Hepatocyte (in vitro differentiated cells): ENCODE measurements around the gene ADAMTS15.

Experiments used
- CTCF ChIP-seq: fragments of 200-600 bp; sonication (generic); IDR thresholded peaks from 2 replicates; pipeline ENCODE4 v1.5.1; 2016; ENCODE audit warnings: antibody characterized with exemption, mild to moderate bottlenecking; ENCODE audit not compliant: poor library complexity
- EZH2 ChIP-seq: fragments of 200-600 bp; sonication (generic); IDR thresholded peaks from 2 replicates; pipeline ENCODE4 v1.6.1; 2016; ENCODE audit warnings: antibody characterized with exemption, mild to moderate bottlenecking, borderline replicate concordance
- EZH2phosphoT487 ChIP-seq: fragments of 200-600 bp; sonication (generic); IDR thresholded peaks from one replicate; pipeline ENCODE4 v1.6.1; 2018; ENCODE audit warnings: antibody characterized with exemption, mild to moderate bottlenecking, low read depth, moderate library complexity; ENCODE audit not compliant: unreplicated experiment, severe bottlenecking

DNA sequence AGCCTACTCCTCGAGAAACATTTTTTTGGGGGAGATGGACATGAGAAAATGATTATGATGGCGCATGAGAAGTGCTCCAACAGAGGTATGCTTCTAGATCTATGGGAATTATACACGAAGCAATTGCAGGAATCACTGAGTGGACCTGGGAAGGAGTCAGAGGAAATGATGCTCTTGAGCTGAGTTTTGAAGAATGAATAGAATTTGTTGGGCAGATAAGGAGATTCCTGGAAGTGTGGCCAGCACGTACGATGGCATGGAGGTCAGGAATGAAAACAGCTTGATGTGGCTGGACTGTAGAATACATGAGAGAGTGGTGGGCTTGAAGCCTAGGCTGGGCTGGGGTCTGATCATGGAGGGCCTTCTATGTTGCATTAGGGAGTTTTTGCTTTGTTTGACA, 31.7 kb downstream of the ADAMTS15 start:
- no peak for TF ChIP-seq CTCF
- TF ChIP-seq EZH2, result no peak
- TF ChIP-seq EZH2phosphoT487, result no peak
